NCI-H526 (cell line): ENCODE data around the gene CDH8.
A peak's percentile ranks its signal among the peaks of the same experiment; 100 is the strongest.

ENCODE experiments used
- DNase-seq, 2 experiments: peaks; one replicate each; lab custom pipeline; 2025; lab: John Stamatoyannopoulos, UW

Gene CDH8, protein sequence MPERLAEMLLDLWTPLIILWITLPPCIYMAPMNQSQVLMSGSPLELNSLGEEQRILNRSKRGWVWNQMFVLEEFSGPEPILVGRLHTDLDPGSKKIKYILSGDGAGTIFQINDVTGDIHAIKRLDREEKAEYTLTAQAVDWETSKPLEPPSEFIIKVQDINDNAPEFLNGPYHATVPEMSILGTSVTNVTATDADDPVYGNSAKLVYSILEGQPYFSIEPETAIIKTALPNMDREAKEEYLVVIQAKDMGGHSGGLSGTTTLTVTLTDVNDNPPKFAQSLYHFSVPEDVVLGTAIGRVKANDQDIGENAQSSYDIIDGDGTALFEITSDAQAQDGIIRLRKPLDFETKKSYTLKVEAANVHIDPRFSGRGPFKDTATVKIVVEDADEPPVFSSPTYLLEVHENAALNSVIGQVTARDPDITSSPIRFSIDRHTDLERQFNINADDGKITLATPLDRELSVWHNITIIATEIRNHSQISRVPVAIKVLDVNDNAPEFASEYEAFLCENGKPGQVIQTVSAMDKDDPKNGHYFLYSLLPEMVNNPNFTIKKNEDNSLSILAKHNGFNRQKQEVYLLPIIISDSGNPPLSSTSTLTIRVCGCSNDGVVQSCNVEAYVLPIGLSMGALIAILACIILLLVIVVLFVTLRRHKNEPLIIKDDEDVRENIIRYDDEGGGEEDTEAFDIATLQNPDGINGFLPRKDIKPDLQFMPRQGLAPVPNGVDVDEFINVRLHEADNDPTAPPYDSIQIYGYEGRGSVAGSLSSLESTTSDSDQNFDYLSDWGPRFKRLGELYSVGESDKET

DNA sequence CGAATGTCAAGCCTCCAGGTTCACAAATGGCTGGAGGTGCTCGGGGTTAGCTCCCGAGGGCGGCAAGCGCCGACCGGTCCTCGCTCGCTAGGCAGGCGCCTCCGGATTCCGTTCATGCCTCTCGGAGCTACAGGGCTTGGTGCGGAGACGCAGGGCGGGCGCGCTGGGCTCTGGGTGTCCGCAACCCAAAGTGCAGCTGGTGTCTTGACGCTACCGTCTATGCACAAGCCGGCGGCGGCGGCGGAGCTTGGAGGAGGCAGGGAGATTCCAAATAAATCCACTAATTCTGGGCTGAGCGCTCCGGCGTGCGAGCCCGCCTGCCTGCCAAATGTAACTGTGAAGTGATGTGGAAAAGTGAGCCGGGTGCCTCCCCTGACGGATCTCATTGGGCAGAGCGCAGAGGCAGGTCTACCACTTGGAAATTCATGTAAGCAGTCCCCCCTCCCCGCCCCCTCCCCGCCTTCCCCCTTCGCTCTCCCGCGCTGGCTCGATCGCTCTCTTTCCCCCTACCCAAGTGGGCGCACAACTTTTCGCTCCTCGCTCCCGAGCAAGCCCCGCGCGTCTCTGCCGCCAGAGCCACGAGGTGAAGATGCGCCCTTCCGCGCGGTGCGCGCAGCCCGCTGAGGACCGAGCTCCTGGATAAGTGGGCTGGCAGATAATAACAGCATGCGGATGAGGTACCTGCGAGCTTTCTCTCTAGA is at the start of gene CDH8:
TSS of gene CDH8 (minus strand) at position 338 of the 701 bp plus-strand sequence. CDS start 15,035 bp downstream, outside the sequence.
- peak in 1 of 2 experiments; percentile 5 for DNase-seq

DNA sequence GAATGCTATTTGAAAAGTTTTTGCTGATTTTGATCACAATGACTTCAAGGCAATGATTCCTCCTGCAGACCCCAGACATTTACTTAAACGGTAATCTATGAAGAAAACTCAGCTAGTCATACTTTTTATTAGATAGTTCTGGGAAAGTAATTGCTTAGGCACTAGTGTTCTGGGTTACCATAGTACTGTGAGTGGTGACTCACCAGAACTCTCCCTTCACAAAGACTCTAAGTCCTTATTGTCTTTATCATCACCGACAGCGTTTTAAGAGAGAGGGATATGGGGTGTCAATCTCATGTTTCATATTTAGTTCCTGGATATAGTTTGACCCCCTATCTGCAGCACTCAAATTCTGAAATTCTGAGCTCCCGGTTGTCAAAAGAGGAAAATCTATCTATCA is 43.0 kb upstream of the CDH8 start:
- DNase-seq, result no peak

DNA sequence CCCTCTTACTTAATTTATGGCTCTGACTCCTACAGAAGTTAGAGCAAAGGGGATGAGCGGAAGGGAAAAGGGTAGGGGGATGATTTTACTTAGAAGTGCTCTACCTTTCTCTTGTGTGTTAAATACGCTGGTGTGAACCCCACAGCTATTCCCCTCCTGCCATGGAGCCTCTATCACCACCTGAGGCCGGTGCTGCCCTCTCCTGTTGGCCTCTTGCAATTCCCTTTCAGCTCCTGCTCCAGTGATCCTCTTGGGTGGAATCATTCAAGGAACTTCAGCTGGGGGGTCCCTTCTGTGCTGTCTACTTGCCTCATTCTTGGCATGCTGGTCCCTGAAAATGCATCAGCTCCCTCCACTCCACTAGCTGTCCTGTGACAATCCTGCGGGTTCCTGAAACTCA is 41.8 kb upstream of the CDH8 start:
- DNase-seq, result peak in 1 of 2 experiments; percentile 8

DNA sequence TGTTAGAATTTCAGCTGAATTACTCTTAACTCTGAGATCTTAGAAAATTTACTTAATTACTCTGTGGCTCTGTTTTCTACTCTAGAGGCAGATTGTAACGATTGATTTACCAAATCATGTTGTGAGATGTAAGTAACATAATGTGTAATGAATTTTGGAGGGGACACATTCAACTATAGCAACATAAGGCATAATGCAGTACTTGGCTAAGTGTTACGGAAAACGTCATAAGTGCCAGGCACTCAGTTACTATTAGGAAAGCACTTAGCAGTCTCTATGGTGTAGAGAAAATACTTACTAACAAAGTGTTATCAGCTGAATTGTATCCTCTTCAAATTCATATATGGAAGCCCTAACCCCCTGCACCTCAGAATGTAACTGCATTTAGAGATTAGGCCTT is 40.6 kb upstream of the CDH8 start:
- no peak for DNase-seq

DNA sequence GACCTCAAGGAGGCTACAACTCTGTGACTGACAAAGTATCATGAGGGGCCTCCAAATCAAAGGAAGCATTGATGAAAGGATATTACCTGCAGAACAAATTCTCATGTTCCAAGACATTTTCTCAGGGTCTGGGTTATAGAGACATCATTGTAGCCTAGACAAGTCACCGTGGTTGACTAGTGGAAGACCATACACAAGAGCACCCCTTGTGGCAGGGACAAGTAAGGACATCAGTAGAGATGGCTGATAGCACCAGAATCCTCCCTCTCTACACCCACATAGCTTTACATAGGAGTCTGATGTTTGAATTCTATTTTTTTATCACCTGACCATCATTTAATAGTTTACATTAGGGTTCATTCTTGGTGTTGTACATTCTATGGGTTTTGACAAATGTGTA is 32.5 kb upstream of the CDH8 start:
- DNase-seq, result no peak

DNA sequence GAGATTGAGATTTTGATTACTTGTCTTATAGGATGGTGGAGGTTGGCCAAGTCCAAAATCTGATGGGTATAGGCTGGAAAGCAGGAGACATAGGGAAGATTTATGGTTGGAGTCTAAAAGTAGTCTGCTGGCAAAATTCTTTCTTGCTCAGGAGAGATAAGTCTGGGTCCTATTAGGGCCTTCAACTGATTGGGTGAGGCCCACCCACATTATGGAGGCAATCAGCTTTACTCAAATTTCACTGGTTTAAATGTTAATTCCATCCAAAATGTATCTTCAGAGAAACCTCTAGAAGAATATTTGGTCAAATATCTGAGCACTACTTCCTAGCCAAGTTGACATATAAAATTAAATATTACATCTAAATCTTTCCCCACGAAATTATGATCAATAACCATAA is 31.7 kb upstream of the CDH8 start:
- DNase-seq, result no peak

DNA sequence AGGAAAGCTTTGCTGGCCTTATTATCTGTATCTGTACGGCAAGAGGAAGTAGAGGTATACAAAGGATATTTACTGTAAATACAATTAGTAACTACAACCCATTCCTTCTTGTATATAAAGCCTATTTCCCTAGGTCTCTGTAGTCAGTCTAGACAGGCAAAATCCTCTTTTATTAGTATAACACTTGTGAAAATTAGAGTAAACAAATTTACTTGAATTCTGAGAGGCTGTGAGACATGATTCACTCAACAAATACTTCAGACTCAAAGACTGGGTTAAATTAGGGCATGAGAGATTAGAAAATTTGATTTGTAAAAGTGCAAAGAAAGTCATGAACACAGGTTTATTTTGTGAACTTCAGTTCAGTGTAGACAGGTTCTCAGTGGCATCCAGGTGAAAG is 30.9 kb upstream of the CDH8 start:
- no peak for DNase-seq

DNA sequence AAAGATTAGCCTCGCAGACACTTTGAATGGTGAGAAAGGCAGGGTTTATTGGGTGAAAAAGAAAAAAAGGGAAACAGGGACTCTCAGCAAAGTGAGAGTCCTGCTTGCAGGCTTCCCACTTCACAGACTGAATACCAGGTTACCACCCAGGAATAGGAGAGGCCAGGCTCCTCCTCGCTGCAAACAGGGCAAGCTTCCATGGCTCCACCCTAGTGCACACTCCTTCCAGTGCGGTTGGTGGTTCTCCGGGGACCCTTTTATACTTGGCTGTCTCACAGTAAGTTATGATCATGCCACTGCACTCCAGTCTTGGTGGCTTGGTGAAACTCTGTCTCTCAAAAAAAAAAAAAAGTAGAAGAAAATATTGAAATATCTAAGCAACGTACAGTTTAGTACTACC is 30.5 kb upstream of the CDH8 start:
- no peak for DNase-seq

DNA sequence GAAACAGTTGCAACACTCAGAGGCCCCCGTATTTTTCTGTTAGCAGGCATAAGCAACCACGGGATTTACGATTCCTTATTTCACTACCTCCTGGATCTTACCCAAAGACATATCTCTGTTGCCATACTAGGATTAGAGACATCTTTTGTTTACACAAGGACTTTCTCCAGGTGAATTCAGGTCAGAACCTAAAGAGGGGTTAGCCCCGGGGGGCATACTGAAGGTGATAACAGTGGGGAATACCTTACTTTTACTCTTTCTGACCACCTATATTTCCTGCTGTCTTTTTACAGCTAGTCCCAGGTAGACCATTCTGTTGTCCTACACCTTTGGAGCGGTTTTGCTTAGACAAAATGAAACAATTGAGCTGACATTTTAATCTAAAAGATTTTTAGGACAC is 27.9 kb upstream of the CDH8 start:
- DNase-seq, result no peak

DNA sequence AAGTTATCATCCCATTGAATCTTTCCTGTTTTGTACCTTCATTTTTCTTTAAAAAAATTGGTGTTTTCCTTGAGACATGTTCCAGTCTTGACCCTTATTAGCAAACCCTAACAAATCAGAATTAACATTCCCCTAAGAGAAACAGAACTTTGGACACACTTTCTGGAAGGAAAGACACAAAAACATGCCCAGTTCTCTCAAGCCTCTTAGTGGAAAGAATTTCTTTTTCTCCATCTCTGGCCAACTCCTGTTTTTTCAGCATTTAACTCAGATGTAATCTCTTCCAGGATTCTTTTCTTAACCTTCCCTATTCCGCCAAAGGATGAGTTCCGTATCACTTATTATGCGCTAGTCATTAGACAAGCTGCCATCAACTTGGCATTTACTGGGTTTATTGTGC is 23.9 kb upstream of the CDH8 start:
- DNase-seq, result no peak

DNA sequence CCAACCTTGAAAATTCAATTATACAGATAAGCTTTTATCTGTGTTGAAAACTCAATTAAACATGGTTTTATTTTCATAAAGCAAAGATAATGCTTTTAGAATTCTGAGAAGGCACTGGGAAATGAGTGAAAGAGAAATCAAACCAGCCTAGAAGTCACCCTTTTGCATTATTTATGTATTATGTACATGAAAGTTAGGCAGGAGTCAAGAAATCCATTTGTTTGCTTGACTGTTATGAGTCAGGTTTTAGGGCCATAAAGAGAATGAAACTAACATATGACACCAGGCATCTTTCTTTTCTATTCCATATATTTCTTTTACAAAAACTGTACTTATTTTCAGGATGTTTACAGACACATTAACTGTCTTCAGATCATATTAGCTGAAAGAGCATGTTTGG is 23.3 kb upstream of the CDH8 start:
- no peak for DNase-seq

DNA sequence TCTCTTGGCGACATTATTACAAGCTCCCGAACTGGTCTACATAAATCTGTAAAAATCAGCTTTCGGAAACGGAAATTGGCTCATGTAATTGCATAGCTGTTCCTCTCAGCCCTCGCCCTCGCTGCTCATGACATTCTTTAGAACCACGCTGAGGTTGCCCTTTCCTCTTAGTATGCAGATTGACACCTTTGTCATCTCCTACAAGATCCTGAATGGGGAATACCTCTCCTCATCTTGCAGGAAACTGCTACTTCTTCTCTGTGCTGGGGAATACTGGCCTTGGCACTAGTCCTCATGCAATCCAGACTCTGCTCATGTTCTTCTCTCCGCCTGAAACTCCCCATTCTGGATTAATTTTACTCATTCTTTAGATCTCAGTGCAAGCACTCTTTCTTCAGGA is 22.2 kb upstream of the CDH8 start:
- DNase-seq, result no peak

DNA sequence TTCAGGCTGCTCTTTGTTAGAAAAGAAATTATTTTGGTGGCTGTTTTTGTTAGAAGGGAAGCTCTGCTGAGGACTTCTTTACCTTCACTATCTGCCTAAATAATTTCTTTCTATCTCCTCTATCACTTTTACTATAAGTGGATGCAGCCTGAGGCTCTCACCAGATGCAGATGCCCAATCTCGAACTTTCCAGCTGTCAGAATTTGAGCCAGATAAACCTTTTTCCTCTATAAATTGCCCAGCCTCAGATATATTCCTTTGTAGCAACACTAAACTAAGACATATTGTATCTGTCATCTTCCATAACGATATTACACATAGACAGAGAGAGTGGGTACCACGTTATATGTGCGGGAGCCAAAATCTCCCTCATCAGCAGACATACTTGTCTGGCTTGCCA is 15.7 kb upstream of the CDH8 start:
- DNase-seq, result no peak

DNA sequence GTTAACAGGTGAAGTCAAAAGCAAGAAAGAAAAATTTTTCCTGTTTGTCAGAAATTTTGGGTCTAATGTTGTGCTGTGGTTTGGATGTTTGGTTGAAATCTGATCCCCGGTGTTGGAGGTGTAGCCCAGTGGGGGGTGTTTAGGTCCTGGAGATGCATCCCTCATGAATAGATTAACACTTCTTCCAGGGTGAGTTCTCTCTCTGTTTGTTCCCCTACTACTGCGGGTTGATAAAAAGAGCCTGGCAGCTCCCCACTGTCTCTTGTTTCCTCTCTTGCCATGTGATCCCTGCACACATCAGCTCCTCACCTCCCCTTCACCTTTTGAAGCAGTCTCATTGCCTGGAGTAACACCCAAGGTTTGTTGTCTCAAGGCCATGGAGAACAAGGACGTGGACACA is 14.6 kb upstream of the CDH8 start:
- DNase-seq, result no peak

DNA sequence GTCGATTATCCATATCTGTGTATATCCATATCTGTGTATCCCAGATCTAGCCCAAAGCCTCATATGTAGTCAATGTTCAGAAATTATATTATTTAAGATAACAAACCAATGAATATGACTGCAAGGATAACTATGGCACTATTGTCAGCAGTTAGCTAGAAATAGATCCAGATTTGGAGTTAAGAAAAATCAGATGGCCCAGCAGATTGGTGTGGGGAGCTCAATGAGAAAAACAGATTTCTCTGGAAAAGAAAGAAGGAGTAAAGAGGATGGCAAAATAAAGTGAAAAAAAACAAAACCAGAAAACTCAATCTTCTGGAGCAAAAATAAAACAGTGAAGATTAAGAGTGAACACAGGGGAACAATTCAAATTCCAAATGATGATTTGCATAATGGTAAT is 10.6 kb upstream of the CDH8 start:
- no peak for DNase-seq

DNA sequence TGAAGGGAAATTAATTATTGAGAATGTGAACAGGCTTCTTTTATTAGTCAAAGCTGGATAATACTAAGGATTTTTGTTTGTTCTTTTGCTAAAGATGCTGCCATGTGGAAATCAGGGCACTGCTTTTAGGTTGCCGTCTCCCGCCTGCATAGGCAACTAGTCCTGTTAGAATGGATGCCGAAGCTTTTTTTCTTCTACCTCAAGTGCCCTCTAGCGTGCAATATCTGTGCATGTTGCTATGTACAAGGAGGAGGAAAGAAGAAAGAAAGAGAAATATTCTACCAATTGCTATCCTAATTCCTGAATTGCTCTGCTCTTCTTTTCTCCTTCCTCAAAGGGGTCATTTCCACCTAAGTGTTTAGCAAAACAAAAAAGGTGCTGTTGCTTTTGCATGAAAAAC is 5.2 kb upstream of the CDH8 start:
- DNase-seq, result peak; percentile 9 to 76

DNA sequence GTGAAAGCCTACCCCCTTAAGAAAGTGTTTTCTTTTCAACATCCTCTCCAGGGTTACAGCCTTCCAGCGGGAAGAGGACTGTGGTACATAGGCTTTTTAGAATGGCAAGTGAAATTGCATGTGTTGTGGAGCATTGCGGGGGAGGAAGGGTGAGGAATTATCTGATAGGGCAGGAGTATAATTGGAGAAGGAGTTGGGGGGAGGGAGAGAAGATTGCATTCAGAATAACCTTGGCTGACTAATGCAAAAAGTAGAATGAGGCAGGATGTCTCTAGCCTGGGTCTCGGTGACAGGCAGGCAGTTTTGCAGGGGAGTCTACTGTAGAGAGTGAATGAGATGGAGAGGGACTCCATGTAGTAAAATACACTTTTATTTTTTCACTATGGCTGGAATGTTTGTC is 2.4 kb upstream of the CDH8 start:
- DNase-seq, result no peak

DNA sequence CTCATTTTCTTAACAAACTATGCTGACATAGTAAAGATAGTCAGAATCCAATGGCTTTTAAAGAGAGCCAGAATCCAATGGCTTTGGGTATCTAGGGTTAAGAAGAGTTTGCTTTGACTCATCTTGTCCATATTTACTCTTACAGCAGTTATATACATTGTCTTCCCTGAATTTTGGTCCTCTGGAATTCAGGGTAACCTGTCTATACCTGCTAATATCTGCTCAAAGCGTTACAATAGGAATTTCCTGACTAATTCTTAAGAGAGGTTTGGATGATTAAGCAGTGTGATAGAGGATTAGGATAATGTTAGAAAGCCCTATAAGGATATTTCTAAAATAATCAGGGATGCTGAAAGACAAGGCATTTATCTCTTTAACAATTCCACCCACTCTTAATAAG is 2.0 kb upstream of the CDH8 start:
- DNase-seq, result no peak

DNA sequence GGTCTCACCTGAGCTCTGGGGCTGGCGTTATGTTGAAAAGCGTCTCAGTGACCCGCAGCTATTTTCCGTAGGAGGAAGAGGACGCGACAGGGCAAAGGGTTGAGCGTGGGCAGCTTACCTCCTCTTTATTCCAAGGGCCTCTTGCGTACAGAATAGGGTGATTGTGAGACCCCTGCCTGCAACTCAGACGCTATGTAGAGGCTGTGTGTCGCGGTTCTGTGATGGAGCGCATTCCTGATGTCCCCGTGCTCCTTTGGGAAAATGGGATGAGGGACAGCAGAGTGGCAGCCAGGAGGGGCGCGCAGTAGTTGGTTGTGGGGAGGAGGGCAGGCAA is 531 bp upstream of the CDH8 start:
- no peak for DNase-seq

DNA sequence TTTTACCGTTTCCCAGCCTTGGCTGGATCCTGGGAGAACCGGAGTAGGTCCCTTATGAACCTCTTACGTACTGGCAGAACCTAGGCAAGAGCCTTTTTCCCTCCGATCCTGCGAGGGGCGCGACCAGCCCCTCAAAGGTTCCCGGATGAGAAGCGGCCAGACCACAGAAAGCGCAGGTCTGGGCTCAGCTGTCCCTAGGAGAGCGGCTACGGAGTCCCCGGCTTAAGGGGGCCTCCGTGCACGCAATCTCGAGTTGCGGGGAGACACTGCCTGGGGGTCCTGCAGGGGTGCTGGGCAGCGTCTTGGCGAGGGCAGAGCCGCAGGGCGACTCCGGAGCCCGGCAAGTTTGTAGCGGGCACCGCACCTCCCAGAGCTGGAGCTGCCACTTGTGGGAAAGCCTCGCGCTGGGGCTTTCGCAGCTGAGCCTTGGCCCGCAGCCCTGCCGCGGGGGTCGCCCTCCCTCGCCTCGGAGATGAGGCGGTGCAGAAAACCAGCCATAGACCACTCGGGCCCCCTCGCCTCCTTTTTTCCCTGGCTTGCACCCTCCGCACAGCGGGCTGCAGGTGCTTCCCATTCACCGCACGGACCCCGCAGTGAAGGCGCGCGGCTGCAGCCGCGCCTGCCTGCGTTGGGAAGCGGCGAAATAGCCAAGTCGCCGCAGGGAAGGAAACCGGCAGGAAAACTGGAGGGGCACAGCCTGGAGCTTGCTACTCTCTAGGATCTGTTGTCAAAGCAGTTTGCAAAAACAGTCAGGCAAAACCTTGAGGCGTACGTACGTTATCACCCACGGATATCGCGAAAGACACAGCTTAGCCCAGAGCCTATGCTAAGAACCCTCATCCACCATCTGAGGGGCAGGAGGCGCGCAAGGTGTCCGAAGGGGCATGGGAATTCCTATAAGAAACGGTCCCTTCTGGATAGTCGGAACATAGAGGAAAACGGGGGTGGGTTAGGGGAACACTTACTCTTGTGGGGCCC is 834 bp downstream of the CDH8 start:
- DNase-seq, result peak in 1 of 2 experiments; percentile 38

DNA sequence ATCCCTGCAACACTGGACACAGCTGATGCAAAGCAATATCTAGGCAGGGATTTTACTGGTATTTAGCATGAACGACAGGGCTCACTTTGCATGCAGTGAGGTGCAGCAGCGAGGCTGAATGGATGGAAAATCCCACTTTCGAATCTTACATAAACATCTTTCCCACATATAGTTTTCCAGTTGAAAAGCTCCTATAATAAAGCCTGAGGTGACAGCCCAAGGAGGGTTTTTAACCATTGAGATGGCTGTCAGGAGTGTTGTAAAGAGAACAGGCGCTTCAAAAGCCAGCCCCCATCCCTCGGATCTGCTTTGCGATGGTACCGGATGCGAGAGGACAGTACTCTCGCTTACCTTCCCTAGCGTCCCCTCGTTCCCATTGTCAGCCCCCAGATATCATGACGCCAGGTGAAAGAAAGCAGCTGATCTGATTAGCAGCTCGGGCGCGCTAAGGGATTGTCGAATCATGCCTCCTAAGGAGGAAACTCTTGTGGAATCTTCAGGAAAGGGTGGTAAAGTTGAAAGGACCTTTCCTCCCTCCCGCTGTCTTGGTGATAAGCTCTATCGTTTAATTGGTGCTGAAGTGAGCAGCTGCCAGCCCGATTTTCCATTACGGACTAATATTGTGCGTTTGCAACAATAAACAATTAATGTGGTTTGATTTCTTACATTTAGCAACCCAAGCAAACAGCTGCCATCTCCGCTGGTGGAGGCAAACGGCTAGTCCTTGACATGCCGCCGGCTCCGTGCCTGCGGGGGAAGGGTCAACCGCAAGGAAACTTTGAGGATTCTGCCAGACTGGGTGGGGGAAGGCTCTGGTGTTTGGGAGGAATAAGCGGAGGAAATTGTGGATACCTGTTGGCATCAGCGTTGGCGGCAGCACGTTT is 1.8 kb downstream of the CDH8 start:
- DNase-seq, result peak in 1 of 2 experiments; percentile 59
